Measurements from ENCODE around the gene PRMT2.

PRMT2 gene

GRCh38 chr21:46639489-46640386 lies 4.3 kb downstream of the PRMT2 start:
- Mint-ChIP-seq H3K27me3 (no peaks in the 10 kb centered on the region), H3K4me1 (ENCODE audit: low read depth) (peaks cover 49% of the 10 kb centered on the region), H3K36me3 (ENCODE audit: low read depth) (peaks cover 83% of the 10 kb centered on the region), H3K4me3 (peak overlapping the region; percentile 44), H3K9me3 (no peaks in the 10 kb centered on the region), H3K27ac (peak overlapping the region; percentile 34)
- intact Hi-C loops (cut with micrococcal nuclease): no loop called here

GRCh38 chr21:46641656-46642055 lies 6.2 kb downstream of the PRMT2 start:
- Mint-ChIP-seq H3K4me1 (ENCODE audit: low read depth) (peaks cover 40% of the 10 kb centered on the region), H3K36me3 (ENCODE audit: low read depth) (peaks cover 91% of the 10 kb centered on the region), H3K27ac (no peak overlapping the region), H3K27me3 (no peaks in the 10 kb centered on the region), H3K4me3 (no peak overlapping the region), H3K9me3 (no peaks in the 10 kb centered on the region)
- intact Hi-C loops (cut with micrococcal nuclease): no loop called here

GRCh38 chr21:46643379-46644177 lies 8.1 kb downstream of the PRMT2 start:
- Mint-ChIP-seq H3K9me3 (no peaks in the 10 kb centered on the region), H3K27ac (no peak overlapping the region), H3K4me1 (ENCODE audit: low read depth) (peaks cover 25% of the 10 kb centered on the region), H3K36me3 (ENCODE audit: low read depth) (peaks cover 95% of the 10 kb centered on the region), H3K27me3 (no peaks in the 10 kb centered on the region), H3K4me3 (no peak overlapping the region)
- intact Hi-C loops (cut with micrococcal nuclease): no loop called here

GRCh38 chr21:46645840-46646239 lies 10.4 kb downstream of the PRMT2 start:
- intact Hi-C loops (cut with micrococcal nuclease): no loop called here
- Mint-ChIP-seq H3K4me3 (no peak overlapping the region), H3K27ac (no peak overlapping the region), H3K27me3 (no peaks in the 10 kb centered on the region), H3K4me1 (ENCODE audit: low read depth) (peaks cover 10% of the 10 kb centered on the region), H3K36me3 (ENCODE audit: low read depth) (peaks cover 99% of the 10 kb centered on the region), H3K9me3 (no peaks in the 10 kb centered on the region)

GRCh38 chr21:46646541-46647154 lies 11.2 kb downstream of the PRMT2 start:
- intact Hi-C loops (cut with micrococcal nuclease): no loop called here
- H3K4me3 Mint-ChIP-seq: no peak overlapping the region
- H3K27me3 Mint-ChIP-seq: no peaks in the 10 kb centered on the region
- peaks cover 3% of the 10 kb centered on the region for H3K4me1 Mint-ChIP-seq (ENCODE audit: low read depth)
- H3K9me3 Mint-ChIP-seq: no peaks in the 10 kb centered on the region
- no peak overlapping the region for H3K27ac Mint-ChIP-seq
- H3K36me3 Mint-ChIP-seq (ENCODE audit: low read depth): peaks cover 99% of the 10 kb centered on the region

- intact Hi-C loops (cut with micrococcal nuclease): no loop called here
- no peak overlapping the region for H3K27ac Mint-ChIP-seq
- peaks cover 100% of the 10 kb centered on the region for H3K36me3 Mint-ChIP-seq (ENCODE audit: low read depth)
- H3K4me1 Mint-ChIP-seq (ENCODE audit: low read depth): no peaks in the 10 kb centered on the region
- no peak overlapping the region for H3K4me3 Mint-ChIP-seq
- no peaks in the 10 kb centered on the region for H3K27me3 Mint-ChIP-seq
- H3K9me3 Mint-ChIP-seq: peaks cover 4% of the 10 kb centered on the region
These were observed 13.1 kb downstream of the PRMT2 start for GRCh38 chr21:46648539-46648938.

- H3K4me1 Mint-ChIP-seq (ENCODE audit: low read depth): no peaks in the 10 kb centered on the region
These were observed 13.9 kb downstream of the PRMT2 start for GRCh38 chr21:46649356-46649755.

GRCh38 chr21:46650476-46651098 lies 15.1 kb downstream of the PRMT2 start:
- intact Hi-C loops (cut with micrococcal nuclease): no loop called here

More at GRCh38 chr21:46649356-46649755, 13.9 kb downstream of the PRMT2 start:
- no peaks in the 10 kb centered on the region for H3K27me3 Mint-ChIP-seq
- no peak overlapping the region for H3K27ac Mint-ChIP-seq
- intact Hi-C loops (cut with micrococcal nuclease): no loop called here
- peaks cover 100% of the 10 kb centered on the region for H3K36me3 Mint-ChIP-seq (ENCODE audit: low read depth)
- peaks cover 12% of the 10 kb centered on the region for H3K9me3 Mint-ChIP-seq
- no peak overlapping the region for H3K4me3 Mint-ChIP-seq

GRCh38 chr21:46651121-46651520 lies 15.6 kb downstream of the PRMT2 start:
- H3K9me3 Mint-ChIP-seq: peaks cover 30% of the 10 kb centered on the region
- H3K4me1 Mint-ChIP-seq (ENCODE audit: low read depth): no peaks in the 10 kb centered on the region
- H3K27me3 Mint-ChIP-seq: no peaks in the 10 kb centered on the region
- H3K36me3 Mint-ChIP-seq (ENCODE audit: low read depth): peaks cover 100% of the 10 kb centered on the region
- H3K27ac Mint-ChIP-seq: no peak overlapping the region
- intact Hi-C loops (cut with micrococcal nuclease): no loop called here
- H3K4me3 Mint-ChIP-seq: no peak overlapping the region

More at GRCh38 chr21:46650476-46651098, 15.1 kb downstream of the PRMT2 start:
- Mint-ChIP-seq H3K27me3 (no peaks in the 10 kb centered on the region), H3K4me3 (no peak overlapping the region), H3K9me3 (peaks cover 25% of the 10 kb centered on the region), H3K27ac (no peak overlapping the region), H3K4me1 (ENCODE audit: low read depth) (no peaks in the 10 kb centered on the region), H3K36me3 (ENCODE audit: low read depth) (peaks cover 100% of the 10 kb centered on the region)

- Mint-ChIP-seq H3K9me3 (peaks cover 34% of the 10 kb centered on the region), H3K27me3 (no peaks in the 10 kb centered on the region), H3K36me3 (ENCODE audit: low read depth) (peaks cover 98% of the 10 kb centered on the region), H3K4me1 (ENCODE audit: low read depth) (no peaks in the 10 kb centered on the region), H3K4me3 (no peak overlapping the region), H3K27ac (no peak overlapping the region)
- intact Hi-C loops (cut with micrococcal nuclease): no loop called here
These were observed 19.8 kb downstream of the PRMT2 start for GRCh38 chr21:46655230-46655629.

- H3K9me3 Mint-ChIP-seq: peaks cover 34% of the 10 kb centered on the region
- H3K36me3 Mint-ChIP-seq (ENCODE audit: low read depth): peaks cover 96% of the 10 kb centered on the region
- no peaks in the 10 kb centered on the region for H3K27me3 Mint-ChIP-seq
- H3K4me3 Mint-ChIP-seq: no peak overlapping the region
- no peaks in the 10 kb centered on the region for H3K4me1 Mint-ChIP-seq (ENCODE audit: low read depth)
- H3K27ac Mint-ChIP-seq: no peak overlapping the region
- intact Hi-C loops (cut with micrococcal nuclease): no loop called here
These were observed 21.3 kb downstream of the PRMT2 start for GRCh38 chr21:46656820-46657219.

GRCh38 chr21:46660505-46660904 lies 25.0 kb downstream of the PRMT2 start:
- Mint-ChIP-seq H3K27me3 (peaks cover 2% of the 10 kb centered on the region), H3K4me1 (ENCODE audit: low read depth) (no peaks in the 10 kb centered on the region), H3K36me3 (ENCODE audit: low read depth) (peaks cover 96% of the 10 kb centered on the region), H3K4me3 (no peak overlapping the region), H3K27ac (no peak overlapping the region), H3K9me3 (peaks cover 10% of the 10 kb centered on the region)
- intact Hi-C loops (cut with micrococcal nuclease): no loop called here

- H3K27me3 Mint-ChIP-seq: peaks cover 7% of the 10 kb centered on the region
- H3K36me3 Mint-ChIP-seq (ENCODE audit: low read depth): peaks cover 96% of the 10 kb centered on the region
- H3K4me3 Mint-ChIP-seq: no peak overlapping the region
- H3K4me1 Mint-ChIP-seq (ENCODE audit: low read depth): no peaks in the 10 kb centered on the region
- H3K9me3 Mint-ChIP-seq: peaks cover 3% of the 10 kb centered on the region
- intact Hi-C loops (cut with micrococcal nuclease): no loop called here
- H3K27ac Mint-ChIP-seq: no peak overlapping the region
These were observed 25.7 kb downstream of the PRMT2 start for GRCh38 chr21:46661211-46661625.
